Stimulated activated CD8-positive, alpha-beta memory T cell treated with anti-CD3 and anti-CD28 coated beads, Interleukin-7, amount 100 ng/mL, for 4 hours (primary cell): Measurements from ENCODE around the gene HLTF.
A peak's percentile ranks its signal among the peaks of the same experiment; 100 is the strongest.
"Not testable (repeated sequence)": the region's sequence is repeated elsewhere in the genome, so short reads cannot be mapped to it uniquely, and the experiment has no call there.

Experiments
- DNase-seq, 2 donors: peaks; one replicate each; pipeline ENCODE4 v3.0.0-alpha.2; 2020; ENCODE audit warnings: low read depth in 2 of 2

Gene HLTF

GRCh38 chr3:149086232-149086988, at the start of gene HLTF:
Gene HLTF (minus strand): TSS chr3:149086533. CDS start chr3:149086336, 197 bp downstream.
- peak; percentile 86 to 89 for DNase-seq

- no peak for DNase-seq
These were observed 48.2 kb upstream of the HLTF start for GRCh38 chr3:149134575-149134974.

- DNase-seq = no peak
These were observed 45.3 kb upstream of the HLTF start for GRCh38 chr3:149131589-149131988.

- peak; percentile 50 to 80 for DNase-seq
These were observed 43.2 kb upstream of the HLTF start, which contains the start of gene HPS3 for GRCh38 chr3:149129326-149130205. Gene HPS3 (plus strand): TSS chr3:149129638. CDS start chr3:149129724, 86 bp downstream.

GRCh38 chr3:149128821-149129220, 42.5 kb upstream of the HLTF start:
- DNase-seq = no peak

GRCh38 chr3:149122721-149123578, 36.6 kb upstream of the HLTF start:
- no peak for DNase-seq

GRCh38 chr3:149120051-149120972, 34.0 kb upstream of the HLTF start:
- no peak for DNase-seq

GRCh38 chr3:149119466-149119865, 33.1 kb upstream of the HLTF start:
- DNase-seq = no peak

GRCh38 chr3:149118724-149119123, 32.4 kb upstream of the HLTF start:
- DNase-seq = no peak

GRCh38 chr3:149115114-149115513, 28.8 kb upstream of the HLTF start:
- DNase-seq = no peak

- no peak for DNase-seq
These were observed 28.1 kb upstream of the HLTF start for GRCh38 chr3:149114458-149114857.

GRCh38 chr3:149104484-149104883, 18.2 kb upstream of the HLTF start:
- DNase-seq = no peak

- DNase-seq = no peak
These were observed 15.3 kb upstream of the HLTF start for GRCh38 chr3:149101641-149102040.

- DNase-seq = no peak
These were observed 14.8 kb upstream of the HLTF start for GRCh38 chr3:149101154-149101553.

GRCh38 chr3:149097987-149098386, 11.7 kb upstream of the HLTF start:
- not testable (repeated sequence) for DNase-seq

GRCh38 chr3:149095487-149095886, 9.2 kb upstream of the HLTF start:
- no peak for DNase-seq

GRCh38 chr3:149091983-149092382, 5.7 kb upstream of the HLTF start:
- no peak for DNase-seq

GRCh38 chr3:149090907-149091306, 4.6 kb upstream of the HLTF start:
- DNase-seq = no peak

- no peak for DNase-seq
These were observed 4.1 kb upstream of the HLTF start for GRCh38 chr3:149090461-149090860.

GRCh38 chr3:149089395-149089794, 3.1 kb upstream of the HLTF start:
- DNase-seq = no peak

GRCh38 chr3:149087208-149087607, 875 bp upstream of the HLTF start:
- DNase-seq = no peak
